ENCODE measurements around the gene NRXN3.

The NRXN3 gene

GRCh38 chr14:79363291-79363690 is 1193.1 kb downstream of the NRXN3 start:
- no peak for DNase-seq (ENCODE audit: low spot score)

DNA sequence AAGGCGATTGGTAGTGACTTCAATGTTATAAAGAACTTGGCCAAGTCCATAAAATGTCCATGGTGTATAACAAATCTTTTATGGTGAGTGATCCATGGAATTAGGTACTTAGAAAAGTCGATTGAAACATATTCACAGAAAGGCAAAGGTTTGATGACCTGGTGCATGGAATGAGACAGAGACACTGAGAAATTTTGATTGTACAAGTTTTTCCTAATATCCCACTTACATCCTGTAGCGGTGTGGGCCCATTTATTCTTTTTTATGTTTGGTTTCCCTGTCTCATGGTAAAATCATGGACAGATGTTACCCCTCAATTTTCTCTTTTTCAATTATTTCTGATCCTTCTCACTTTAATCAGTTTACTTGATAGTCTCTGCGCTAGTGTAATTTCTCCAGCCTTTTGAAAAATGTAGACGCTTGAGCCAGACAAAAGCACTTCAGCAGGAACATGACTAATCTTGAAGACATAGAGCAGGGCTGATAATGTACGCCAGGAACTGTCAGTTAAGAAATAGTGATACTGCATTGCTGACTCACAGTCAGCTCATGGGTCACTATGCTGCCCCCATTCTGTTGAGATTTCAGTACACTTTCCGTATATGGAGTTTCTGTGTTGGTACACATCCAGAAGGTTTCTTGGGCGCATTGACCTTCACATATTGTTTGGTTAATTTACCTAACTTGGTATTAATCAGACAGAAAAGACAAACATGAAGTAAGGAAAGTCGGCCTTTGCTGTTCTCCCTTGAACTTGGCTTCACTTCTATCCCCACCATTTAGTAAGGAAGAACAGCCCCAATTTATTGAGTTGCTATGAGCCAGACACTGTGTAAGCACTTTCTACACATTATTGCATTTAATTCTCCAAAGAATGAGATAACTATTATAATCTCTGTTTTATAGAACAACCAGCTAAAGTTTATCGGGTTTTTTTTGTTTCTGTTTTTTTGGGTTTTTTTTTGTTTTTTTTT is 1199.5 kb downstream of the NRXN3 start:
- DNase-seq (ENCODE audit: low spot score) = no peak

GRCh38 chr14:79370969-79371368 is 1200.8 kb downstream of the NRXN3 start:
- DNase-seq (ENCODE audit: low spot score) = no peak

DNA sequence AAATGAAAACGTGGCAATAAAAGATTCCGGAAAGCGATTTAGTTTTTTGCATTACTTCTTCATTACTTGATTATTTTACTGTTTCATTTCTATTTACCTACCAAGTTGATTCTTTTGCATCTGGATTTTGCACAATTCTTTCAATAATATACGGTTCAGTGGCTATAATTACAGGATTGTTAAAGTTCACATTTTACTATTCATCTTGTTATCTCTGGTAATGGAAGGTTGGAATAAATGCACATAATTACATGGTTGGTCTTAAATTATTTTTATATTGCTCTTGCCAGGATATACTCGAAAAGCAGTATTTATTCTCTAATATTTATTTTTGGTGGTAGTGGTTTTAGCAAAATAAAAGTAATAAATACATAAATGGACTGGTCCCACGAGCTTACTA is 1203.3 kb downstream of the NRXN3 start:
- DNase-seq (ENCODE audit: low spot score) = no peak

DNA sequence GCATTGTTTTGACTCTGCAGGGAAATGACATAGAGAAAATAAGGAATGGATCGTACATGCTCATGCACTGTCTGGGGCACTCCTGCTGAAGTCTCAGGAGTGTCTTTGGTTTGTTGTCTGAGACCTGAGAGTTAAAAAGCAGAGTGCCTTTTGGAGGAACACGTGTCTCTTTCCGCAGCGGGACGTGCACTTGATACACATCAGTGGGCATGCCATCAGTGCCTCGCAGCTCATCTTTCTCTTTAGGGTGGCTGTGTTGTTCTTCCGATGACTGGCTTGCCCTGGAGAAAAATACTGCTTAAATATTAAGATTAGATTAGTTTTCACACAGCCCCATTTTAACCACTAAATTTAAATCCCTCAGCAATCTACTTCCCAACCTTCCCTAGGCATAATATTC is 1205.2 kb downstream of the NRXN3 start:
- DNase-seq (ENCODE audit: low spot score) = no peak

- no peak for DNase-seq (ENCODE audit: low spot score)
Measured at GRCh38 chr14:79376557-79376956, 1206.4 kb downstream of the NRXN3 start.

DNA sequence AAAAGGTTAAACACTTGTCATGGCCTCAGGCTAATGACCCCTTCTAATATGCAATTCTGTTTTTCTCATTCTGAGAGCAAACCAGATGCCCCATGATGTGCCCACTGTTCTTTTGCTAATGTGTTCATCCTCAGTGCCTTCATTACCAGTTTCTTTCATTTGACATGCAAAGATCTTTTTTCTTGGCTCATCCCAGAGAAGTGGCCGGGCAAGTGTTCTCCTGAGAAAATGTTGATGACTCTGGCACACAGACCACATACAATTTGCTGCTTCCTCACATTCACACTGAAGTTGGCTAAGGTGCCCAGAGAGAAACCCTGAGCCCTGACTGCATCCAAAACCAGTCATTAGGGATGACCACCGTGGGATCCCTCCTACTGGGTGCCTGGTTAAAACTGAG is 1207.8 kb downstream of the NRXN3 start:
- no peak for DNase-seq (ENCODE audit: low spot score)

DNA sequence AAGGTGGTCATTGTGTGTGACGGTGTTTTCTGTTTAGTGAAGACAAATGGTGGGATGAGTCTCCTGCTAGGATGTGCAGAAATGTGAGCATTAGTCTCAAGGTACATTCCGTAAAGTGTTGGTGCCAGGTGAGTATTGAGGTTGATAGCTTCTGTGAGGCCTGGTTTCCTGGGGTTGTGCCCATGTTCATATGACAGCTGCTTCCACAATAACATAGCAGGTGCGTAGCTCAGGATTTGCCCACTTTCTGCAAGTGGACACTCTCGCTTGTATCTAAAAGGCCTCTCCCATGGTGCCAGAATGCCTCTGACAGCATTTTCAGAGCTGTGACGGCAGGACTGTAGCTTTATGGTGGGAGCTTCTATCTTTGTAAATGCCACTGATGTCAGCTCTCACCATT is 1209.1 kb downstream of the NRXN3 start:
- DNase-seq (ENCODE audit: low spot score) = no peak

GRCh38 chr14:79383031-79383430 is 1212.9 kb downstream of the NRXN3 start:
- no peak for DNase-seq (ENCODE audit: low spot score)

DNA sequence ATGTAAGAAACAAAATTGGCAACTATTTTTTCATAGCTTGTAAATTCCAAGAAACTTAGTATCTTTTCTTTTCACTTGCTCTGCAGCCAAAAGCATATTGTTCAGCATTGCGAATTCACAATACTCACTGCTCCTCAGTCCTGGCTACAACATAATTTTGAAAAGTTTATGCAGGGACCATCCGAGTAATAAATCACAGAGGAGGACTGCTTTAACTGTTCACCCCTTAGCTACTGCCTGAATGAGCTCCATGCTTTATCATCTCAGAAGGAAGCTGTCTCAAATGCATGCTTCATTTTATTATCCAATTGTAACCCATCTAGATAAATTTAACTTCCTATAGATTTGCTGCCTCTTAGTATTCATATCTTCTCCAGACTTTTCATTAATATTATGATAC is 1213.3 kb downstream of the NRXN3 start:
- no peak for DNase-seq (ENCODE audit: low spot score)

DNA sequence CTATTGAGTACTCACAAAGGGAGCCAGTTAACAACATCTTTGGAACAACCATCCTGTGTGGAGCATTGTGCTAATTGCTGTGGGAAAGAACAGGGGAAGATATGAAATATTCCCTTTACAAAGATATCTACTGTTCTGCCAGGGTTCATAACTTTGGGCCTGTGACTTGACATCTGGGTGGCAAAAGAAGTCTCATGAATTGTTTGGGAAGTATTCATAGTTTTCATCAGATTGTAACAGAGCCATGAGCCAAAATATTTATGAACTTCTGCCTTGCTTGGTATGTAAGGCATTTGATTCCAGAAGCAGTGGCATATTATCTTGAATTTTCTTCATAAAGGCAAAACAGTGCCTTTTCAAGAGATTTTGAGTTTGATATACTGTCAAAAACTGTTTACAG is 1224.9 kb downstream of the NRXN3 start:
- no peak for DNase-seq (ENCODE audit: low spot score)

GRCh38 chr14:79404874-79405511 is 1234.8 kb downstream of the NRXN3 start:
- DNase-seq (ENCODE audit: low spot score) = no peak

DNA sequence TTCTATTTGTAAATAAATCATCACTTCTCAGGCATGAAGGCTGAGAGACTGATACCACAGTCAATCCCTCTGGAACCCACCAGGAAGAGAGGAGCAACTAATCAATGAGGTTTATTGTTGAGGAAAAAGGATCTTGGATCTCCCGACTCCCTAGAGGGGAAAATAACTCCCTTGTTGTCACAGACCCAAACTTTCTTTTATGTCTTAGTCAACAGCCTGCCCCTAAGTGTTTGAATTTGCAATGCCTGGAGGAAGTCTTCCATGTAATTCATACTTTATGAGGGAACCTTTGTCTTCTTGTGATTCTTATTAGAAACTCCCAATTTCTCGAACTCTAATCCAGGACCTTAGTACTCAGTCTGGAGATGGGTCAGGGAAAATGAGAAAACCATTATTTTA is 1235.3 kb downstream of the NRXN3 start:
- no peak for DNase-seq (ENCODE audit: low spot score)

GRCh38 chr14:79407572-79407971 is 1237.4 kb downstream of the NRXN3 start:
- no peak for DNase-seq (ENCODE audit: low spot score)

GRCh38 chr14:79408696-79409095 is 1238.5 kb downstream of the NRXN3 start:
- no peak for DNase-seq (ENCODE audit: low spot score)

DNA sequence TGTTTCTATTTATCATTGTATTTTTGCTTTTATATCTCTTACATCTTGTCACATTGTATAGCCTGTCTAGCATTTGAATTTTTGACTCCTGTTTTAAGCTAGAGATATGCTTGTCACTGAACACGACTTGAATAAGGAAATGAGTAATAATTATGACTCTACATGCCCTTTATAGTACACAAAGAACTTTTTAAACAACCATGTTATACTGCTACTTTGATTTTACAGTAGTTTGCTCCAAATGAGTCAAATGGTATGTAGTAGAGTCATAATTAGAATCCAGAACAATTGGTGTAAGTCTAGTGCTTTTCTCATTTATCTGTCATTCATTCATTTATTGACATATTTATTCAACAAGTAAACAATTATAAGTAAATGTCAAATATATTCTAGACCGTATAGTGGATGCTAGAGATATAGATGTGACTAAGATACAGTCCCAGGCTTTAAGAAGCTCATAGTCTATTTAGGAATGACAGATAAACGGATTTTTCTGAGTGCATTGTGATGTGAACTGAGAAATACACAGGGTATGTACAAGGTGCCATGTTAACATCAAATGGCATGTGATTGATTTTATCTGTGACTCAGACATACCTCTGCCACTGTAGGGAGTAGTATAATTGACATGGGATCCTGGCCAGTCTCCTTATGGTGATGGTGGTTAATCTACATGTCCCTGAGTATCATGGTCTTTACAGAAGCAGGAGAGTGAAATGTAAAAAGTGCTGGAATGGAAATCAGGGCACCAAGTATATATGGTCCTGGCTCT is 1241.4 kb downstream of the NRXN3 start:
- DNase-seq (ENCODE audit: low spot score) = no peak

GRCh38 chr14:79412822-79413221 is 1242.6 kb downstream of the NRXN3 start:
- DNase-seq (ENCODE audit: low spot score) = no peak

DNA sequence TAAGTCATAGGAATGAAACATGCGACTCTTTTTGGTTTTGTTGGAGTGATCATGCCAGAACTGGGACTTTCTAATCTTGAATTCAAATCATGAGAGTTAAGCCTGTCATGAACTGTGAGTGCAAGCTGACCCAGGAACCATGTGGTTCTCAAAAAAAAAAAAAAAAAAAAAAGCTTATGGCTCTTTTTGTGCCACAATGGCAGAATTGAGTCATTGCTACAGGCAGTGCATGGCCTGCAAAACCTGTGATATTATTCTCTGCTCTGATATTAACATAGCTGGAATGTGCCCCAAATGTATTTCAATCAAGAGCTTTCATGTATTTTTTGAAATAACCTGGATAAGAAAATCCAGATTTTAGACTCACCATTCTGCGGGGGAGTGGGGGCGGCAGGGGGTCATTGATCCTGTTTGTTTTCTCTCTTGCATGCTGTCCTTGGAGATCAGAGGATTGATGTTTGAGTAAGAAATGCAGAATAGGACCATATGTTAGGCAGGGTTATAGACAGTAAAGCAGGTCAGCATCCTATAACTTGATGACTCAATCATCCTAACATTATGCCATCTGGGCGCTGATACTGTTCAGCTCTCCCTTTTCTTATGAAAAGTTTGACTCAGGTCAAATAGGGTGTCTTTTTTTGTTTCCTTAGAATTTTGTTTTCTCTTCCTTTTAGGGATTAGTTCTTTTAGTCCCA is 1243.7 kb downstream of the NRXN3 start:
- no peak for DNase-seq (ENCODE audit: low spot score)

DNA sequence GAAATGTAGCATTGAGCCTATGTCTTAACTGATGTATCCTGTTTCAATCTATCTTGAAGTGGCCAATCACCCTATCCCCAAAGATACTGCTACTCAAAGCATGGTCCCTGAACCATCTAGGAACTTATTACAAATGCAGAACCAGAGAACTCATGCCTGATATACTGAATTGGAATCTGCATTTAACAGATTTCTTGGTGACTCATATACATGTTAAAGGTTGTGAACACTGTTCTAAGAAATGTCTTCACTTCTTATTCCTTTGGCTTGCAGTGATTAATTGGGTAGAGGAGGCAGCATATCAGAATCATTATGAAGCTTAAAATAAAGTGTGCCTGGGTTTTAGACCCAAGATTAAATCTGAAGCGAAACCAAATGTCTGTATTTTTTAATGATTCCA is 1245.6 kb downstream of the NRXN3 start:
- no peak for DNase-seq (ENCODE audit: low spot score)

DNA sequence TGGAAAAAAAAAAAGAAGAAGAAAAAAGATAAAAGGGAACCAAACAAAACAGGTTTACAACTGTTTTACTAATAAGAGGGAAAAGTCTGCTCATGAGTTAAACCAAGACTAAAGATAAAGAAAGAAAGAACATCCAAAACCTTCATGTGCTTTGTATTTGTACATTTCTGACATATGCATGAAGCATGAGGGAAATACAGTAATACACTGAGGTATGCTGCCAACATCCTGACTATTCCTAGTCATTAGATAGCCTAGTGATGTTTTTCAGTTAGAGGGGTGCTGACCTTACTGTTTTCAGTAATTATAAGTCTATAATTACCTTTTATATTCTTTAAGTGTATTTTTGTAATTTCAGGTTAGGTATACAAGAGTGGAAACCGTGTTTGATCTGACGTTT is 1247.8 kb downstream of the NRXN3 start:
- DNase-seq (ENCODE audit: low spot score) = no peak

GRCh38 chr14:79418649-79419415 is 1248.7 kb downstream of the NRXN3 start:
- DNase-seq (ENCODE audit: low spot score) = no peak

Measured in putamen (tissue), 1 donor.